Inferior parietal cortex (tissue), 1 donor: ENCODE data around the gene PABPN1.

Experiments used
- DNase-seq: peaks from one replicate; pipeline ENCODE4 v3.0.0-alpha.2; 2016; ENCODE audit errors: extremely low spot score

The PABPN1 gene

DNA sequence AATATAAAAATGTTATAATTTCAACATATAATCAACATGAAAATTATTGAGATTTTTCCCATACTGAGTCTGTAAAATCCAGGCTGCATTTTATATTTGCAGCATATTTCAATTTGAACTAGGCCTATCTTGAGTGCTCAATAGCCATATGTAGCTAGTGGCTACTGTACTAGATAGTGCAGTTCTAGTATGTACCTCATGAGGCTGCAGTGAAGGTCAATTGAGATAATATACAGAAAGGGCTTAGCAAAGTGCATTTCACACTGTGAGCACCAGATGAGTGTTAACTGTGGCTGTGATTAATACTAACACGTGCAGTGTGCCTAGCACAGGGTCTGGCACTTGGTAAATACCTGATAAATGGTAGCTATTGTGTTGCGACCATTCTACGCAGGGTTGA, 36.8 kb downstream of the PABPN1 start:
- DNase-seq = no peak

DNA sequence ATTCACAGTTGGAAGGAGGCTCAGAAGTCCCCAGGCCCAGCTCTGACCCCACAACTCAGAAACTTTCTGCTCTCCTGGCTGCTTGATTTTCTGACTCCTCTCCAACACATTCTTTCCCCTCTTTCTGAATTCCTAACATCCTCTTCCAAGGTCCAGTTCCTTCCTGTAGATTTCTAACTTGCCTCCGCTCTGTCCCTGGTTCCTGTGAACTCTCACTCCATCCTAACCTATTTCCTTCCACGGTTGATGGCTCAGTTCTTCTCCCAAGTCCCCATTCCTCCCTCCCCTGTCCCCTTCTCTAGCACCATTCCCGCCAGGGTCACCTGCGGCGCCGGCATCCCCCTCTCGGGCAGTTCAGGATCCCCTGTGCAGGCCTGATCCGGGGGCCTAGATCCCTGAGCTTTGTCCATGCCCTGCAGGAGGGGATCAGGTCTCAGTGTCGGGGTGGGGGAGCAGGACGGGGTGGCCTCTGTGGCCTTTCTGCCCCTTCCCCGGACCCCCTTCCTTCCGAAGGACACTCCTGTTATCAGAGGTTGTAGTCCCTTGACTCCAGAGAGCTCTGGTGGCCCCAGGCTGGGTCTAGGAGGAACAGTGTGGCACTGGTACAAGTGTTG, 37.4 kb downstream of the PABPN1 start:
- no peak for DNase-seq

DNA sequence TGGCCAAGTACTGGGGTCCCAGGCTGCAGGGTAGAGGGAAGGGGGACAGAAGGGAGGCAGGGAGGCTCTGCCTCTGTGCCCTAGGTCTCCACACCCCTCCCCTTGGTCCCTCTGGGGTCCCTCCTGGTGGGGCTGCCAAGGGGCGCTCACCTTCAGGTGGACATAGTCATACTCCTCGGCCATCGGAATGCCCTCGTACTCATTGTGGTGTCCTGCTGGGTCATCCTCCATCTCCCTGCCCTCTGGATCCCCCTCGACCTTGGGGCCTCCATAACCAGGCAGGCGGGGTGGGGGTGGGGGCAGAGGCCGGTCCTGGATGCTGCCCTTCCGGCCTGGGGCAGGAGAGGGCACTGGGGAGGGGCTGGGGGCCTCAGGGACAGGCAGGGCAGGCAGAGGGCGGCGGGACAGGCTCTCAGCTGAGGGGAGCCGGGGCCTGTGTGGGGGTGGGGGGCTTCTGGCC, 37.9 kb downstream of the PABPN1 start:
- DNase-seq = no peak

DNA sequence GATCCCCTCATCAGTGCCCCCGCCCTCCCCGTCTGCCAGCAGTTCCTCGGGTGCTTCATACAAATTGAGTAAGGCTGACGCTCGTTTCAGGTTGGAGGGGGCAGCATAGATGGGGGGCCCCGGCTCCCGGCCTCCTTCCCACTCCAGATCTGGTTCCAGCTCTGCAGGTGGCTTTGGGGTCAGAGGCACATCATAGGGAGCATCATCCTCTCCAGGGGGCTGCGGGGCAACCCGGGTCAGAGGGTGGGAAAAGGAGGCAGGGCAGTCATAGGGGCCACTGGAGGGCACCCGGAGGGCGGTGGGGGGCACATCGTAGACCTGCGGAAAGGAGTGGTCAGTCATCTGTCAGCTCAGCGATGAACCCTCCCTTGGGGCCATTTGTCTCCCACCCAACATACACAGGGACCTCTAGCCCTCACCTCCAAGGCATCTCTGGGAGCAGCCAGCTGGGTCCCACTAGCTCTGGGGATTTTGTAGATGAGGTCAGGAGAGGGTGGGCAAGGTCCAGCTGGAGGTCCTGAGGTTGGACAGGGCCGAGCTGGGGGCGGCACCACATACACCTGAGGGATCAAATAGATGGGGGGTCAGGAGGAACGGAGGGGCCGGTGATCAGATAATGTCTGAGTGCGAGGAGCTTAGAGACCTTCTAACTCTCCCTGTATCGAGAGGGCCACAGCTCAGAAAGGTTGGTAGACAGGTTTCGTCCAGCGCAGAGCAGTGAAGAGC, 38.6 kb downstream of the PABPN1 start:
- DNase-seq = no peak

DNA sequence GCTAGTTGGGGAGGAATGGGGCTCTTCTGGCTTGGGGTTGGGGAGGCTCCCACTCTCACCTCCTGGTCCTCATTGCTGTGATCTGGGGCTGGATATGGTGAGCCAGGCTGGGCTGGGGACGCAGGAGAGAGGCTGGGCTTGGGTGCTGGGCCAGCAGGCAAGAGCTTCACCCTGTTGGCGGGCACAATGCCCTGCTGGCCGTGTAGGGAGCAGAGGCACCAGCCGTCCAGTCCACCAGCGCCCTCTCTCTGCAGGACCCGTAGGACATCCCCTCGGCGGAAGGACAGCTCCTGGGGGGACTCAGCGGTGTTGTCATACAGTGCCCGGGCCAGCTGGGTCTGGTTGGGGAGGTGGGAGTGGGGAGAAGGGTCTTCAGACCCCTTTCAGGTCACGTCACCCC, 39.2 kb downstream of the PABPN1 start:
- peak; percentile 44 for DNase-seq

DNA sequence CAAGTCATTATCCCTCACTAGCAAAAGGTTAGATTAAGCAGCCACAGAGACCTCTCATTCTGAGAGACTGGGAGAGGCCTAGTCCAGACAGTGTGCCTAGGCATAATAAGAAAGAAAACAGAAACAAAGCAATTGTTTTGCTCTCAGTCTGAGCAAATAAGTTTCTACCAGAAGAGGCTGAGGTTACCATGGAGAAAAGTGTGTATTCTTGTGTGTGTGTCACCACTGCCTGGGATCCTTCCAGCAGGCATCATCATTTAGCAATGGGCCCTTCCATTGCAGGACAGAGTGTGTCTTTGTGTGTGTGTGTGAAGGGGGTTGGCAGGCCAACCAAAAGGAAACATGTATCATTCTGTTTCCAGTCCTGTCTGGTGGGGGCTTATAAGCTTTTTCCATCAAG, 40.1 kb downstream of the PABPN1 start:
- peak; percentile 44 for DNase-seq

DNA sequence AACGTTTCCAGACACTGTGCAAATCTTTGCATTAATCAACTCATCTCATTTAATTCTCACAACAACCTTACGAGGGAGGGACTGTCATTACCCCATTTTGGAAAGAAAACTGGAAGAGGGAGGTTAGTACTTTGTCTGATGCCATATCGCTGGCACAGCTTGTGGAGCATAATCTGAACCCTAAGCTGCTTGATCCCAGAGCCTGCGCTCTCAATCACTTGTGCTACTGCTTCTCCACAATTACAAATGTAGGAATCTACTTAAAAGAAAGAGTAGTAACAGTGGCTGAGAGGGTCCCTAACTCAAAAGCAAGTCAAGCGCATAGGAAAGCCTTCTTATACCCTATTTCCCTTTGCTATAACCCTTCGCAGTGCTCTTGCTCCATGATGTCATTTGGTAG, 40.5 kb downstream of the PABPN1 start:
- no peak for DNase-seq

DNA sequence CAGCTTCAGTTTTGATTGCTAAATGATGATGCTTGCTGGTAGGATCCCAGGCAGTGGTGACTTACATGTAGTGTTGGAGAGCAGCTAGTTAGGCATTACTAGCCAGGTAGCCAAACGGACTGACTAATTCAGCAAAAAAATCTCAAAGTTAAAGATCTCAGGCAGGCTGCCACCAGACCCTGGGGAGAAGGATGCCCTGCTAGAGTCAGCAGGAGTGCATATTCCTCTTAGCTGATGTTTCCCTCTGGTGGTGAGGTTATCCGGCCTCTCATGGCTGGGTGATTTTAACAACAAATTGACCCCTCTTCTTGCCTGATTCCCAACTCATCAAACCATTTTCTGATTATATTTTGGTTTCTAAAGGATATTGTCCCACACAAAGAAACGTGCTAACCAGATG, 40.9 kb downstream of the PABPN1 start:
- DNase-seq = peak; percentile 11

DNA sequence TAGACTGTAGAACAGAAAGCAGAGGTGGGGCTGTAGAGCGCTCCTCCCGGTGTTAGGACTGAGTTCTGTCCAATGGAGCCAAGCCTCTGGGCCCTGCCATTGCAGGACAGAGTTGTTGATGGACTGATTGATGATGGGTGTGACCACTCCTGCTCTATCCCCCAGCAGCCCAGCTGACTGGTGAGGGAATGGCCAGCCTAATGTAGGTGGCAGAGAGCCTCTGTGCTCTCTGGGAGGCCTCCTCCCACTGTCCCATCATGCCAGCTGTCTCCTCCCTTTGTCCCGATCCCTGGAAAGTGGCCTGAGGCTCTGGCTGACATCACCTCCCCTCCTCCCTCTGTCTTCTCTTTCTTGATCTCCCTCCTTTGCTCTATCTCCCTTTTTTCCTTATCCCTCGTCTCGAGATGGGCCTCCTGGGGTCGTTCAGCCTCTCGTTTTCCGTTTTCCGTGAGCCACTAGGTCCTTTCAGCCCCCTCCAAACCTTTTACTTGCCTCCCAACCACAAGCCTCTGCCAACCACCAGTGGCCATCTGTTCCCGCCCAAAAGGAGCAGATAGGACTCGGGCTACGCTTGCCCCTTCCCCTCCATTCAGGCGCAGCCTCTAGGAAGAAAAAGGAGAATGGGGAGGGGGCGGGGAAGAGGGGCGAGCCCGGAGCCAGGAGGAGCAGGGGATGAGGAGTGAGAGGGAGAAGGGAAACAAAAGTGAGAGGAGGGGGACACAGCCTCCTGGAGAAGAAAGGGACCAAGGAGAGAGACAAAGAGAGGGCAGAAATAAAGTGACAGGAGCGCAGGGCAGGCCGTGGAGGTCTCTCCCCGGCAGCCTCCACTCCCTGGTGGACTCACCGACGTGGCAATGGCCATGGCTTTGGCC, 43.1 kb downstream of the PABPN1 start:
- DNase-seq = peak; percentile 70

DNA sequence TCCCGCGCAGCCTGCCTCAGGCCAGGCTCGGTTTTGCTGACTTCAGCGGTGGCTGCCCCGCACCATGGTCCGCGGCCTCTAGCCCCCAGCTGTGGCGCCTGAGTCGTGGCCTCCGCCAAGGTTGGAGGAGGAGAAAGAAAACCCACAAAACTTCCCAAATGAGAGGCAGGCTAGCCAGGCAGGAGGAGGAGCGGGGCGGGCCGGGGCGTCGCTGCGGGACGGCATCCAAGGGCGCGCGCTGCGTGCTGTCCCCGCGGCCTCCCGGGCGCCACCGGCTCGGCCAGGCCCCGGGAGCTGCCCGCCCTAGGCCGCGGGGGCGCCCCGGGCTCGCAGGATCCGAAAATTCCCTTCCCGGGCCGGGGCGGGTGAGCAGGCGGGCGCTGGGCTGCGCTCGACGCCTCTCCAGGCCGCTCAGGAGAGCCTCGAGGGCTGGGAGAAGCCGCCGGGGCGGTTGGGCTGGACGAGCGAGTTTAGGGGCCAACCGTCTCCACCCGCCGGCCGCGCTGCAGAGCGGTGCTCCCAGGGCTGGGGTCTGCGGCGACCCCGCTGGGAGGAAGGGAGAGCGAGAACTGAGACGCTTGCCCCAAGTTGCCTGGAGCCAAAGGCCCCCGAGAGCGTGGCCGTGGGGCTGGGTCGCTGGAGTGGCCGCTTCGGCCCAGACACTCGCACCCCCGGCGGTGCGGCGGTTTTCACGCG, 43.9 kb downstream of the PABPN1 start, which contains the start of gene EFS:
Gene EFS, minus strand, starts transcription at position 137 of the 696 bp plus-strand sequence. CDS start 147 bp downstream, outside the sequence.
- peak; percentile 20 for DNase-seq

DNA sequence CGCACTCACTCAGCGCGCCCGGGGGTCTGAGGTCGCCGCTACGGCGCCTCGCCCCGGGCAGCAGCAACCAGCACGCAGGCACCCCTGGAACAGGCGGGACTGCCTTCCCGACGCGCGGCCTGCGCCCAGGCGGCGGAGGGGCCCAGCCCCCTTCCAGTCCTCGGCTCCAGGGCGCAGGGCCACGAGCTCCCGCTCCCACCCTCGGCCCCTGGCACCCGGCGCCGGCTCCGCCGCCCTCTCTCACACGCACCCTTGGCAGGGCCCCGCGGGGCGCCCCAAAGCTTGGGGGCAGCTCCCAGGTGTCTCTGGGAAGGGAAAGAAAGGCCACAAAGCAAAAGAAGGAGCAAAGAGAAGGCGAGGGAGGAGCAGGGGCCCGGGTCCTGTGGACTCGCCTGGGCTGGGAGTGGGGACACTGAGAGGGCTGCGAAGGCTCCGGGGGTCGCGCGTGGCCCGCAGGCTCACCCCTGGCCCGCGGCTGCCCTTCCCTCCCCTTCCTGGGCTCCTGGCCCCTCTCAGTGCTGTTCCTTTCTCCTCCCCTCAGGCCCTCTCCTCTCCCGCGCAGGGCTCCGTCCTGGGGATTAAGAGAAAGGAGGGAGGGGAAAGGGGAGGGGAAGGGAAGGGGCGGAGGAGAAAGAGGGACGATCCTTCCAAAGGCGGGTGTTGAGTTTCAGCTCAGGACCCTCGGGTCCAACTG, 44.6 kb downstream of the PABPN1 start:
- peak; percentile 38 for DNase-seq

DNA sequence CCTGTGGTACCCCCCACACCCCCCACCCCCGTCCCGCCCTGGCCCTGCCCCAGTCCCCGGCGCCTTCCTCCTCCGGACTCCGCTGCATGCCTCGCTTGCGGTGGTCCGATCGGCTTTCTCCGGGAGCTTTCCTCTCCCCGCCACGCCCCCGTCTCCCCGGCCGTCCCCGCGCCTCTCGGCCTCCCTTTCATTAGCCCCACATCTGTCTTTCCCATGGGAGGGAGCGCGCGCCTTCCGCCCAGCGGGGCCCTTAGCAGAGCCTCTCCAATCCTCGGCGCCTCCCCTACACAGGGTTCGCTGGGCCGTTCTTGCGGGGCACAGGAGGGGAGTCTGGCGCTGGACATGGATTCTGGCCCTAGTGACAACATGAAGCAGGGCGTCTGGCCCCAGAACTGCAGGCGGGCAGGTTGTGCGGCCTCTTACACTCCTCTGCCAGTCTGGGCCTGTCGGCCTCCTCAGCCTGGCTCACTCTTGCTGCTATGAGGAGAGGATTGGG, 45.2 kb downstream of the PABPN1 start:
- peak; percentile 31 for DNase-seq

DNA sequence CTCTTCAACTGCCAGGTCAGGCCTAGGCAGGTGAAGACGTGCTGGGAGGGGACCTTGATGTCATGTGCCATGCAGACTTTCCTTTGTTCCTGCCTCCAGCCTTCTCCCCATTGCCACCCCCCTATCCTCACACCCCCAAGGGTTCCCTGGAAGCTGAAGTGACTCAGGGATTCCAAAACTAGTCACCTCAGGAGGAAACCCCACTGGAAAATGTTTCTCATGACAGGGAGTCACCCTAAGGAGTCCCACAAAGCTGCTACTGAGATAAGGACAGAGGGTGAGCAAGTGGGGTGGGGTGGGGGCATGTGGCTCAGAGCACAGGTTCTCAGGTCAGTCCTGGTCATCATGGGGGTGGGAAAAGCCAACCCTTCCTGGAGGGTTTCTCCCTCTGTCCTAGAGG, 49.0 kb downstream of the PABPN1 start:
- DNase-seq = no peak

DNA sequence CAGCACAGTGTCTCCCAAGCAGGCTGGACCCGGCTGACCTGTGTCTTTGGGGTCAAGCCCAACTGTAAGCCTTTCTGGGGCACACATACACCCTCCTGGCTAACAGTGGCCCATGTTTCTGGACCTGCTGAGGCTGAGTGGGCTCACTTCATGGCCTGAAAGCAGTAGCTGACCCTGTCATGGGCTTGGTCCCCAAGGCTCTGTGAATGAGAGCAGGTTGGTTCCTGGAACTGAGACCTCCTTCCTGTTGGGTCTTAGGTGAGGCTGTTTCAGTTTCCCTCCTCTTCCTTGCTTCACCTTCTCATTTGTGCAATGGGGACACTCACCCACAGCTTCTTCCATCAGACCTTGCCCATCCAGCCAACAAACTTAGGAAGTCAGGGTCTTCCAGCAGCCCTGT, 50.6 kb downstream of the PABPN1 start:
- no peak for DNase-seq

DNA sequence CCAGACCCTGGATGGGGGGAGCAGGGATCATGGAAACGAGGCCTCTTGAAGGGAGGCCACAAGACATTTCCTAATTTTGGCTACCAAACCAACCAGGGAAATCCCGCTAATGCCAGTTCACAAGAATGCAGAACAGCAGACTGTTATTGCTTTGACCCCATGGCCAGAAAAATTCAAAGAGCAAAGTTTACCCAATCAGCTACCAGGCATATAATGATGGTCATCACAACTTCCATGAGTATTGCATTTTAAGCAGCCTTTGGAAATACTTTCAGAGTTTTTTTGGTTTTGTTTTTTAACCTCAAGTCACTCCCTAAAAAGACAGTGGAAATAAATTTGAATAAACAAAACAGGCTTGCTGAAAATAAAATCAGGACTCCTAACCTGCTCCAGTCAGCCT, 51.3 kb downstream of the PABPN1 start, which contains the start of gene IL25:
Gene IL25, plus strand, starts transcription at position 301 of the 400 bp plus-strand sequence.
- no peak for DNase-seq

DNA sequence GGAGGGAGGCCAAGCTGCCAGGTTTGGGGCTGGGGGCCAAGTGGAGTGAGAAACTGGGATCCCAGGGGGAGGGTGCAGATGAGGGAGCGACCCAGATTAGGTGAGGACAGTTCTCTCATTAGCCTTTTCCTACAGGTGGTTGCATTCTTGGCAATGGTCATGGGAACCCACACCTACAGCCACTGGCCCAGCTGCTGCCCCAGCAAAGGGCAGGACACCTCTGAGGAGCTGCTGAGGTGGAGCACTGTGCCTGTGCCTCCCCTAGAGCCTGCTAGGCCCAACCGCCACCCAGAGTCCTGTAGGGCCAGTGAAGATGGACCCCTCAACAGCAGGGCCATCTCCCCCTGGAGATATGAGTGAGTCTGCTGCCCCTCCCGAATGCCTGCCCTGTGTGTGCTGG, 51.8 kb downstream of the PABPN1 start:
- no peak for DNase-seq
